Dedifferentiated amniotic fluid mesenchymal stem cell (primary cell): ENCODE results near the gene METTL25.
"Not testable (repeated sequence)": the region's sequence is repeated elsewhere in the genome, so short reads cannot be mapped to it uniquely, and the experiment has no call there.

ENCODE experiments used
- DNase-seq: peaks from one replicate; pipeline ENCODE4 v3.0.0-alpha.2; 2016; ENCODE audit errors: extremely low spot score

METTL25 gene, protein sequence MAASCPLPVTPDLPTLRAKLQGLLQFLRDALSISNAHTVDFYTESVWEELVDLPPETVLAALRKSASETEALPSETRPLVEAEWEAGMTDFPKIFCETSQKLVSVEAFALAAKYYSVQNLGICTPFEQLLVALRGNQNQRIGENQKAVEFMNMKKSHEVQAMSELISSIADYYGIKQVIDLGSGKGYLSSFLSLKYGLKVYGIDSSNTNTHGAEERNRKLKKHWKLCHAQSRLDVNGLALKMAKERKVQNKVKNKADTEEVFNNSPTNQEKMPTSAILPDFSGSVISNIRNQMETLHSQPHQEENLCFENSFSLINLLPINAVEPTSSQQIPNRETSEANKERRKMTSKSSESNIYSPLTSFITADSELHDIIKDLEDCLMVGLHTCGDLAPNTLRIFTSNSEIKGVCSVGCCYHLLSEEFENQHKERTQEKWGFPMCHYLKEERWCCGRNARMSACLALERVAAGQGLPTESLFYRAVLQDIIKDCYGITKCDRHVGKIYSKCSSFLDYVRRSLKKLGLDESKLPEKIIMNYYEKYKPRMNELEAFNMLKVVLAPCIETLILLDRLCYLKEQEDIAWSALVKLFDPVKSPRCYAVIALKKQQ

DNA sequence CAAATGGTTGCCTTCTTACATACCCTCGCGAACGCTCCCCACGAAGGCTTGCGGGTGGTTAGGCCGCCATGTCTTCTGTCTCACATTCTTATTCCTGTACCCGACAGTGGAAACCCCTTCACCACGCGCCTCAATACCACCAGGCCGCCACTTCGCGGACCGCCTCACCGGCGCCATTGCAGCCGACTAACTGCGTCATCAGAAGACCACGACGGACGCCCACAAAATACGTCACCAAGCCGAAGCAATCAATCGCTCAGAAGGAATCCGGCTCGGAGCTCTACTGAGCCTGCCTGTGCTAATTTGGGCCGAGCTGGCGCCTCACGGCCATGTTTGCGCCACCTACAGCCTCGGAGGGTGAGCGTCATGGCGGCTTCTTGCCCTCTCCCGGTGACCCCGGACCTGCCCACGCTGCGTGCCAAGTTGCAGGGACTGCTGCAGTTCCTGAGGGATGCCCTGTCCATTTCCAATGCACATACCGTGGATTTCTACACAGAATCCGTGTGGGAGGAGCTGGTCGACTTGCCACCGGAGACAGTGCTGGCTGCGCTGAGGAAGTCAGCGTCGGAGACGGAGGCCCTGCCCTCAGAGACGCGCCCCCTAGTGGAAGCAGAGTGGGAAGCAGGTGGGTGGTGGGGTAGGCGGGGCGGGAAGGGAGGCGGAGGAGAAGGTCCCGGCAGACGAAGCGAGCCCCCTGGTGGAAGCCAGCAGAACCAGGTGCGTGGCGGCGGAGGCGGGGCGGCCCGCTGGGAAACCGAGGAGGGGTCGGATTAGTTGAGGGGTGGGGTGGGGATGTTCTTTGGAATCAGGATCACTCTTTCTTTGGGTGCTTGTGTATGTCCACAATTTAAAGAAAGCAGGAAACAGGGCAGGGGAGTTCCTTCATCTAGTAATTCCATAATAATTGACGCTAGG lies at the start of gene METTL25, which contains the start of gene CCDC59:
METTL25 (plus strand) TSS at position 330 of the 915 bp plus-strand sequence; CDS start at position 367, 37 bp downstream.
CCDC59 (minus strand) TSS at position 188 of the 915 bp plus-strand sequence; CDS start at position 177, 11 bp downstream.
- DNase-seq = peak; percentile 99

DNA sequence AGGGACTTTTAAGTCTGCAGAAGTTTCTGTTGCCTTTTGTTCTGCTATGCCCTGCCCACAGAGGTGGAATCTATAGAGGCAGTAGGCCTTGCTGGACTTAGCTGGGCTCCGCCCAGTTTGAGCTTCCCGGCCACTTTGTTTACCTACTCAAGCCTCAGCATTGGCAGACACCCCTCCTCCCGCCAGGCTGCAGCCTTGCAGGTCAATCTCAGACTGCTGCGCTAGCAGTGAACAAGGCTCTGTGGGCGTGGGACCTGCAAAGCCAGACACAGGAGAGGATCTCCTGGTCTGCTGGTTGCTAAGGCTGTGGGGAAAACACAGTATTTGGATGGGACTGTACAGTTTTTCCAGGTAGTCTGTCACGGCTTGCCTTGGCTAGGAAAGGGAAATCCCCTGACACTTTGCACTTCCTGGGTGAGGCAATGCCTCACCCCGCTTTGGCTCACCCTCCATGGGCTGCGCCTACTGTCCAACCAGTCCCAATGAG lies 43.9 kb upstream of the METTL25 start:
- no peak for DNase-seq

DNA sequence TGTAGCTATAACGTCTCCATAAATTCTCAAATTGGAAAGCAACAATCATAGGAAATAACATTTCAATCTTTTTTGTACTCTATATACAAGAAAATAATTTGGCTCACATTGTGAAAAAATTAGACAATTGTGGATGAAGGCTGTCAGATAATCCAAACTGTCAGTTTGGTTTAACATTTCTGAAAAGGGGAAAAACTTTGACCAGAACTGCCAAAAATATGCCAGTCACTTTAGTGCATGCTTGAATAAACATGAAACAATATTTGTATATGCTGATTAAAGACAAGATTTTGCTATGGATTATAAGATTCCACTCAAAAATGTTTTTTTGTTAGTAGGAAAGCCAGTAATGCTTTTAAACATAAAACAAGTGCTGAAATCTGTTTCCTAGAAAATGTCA lies 39.1 kb upstream of the METTL25 start:
- DNase-seq = no peak

DNA sequence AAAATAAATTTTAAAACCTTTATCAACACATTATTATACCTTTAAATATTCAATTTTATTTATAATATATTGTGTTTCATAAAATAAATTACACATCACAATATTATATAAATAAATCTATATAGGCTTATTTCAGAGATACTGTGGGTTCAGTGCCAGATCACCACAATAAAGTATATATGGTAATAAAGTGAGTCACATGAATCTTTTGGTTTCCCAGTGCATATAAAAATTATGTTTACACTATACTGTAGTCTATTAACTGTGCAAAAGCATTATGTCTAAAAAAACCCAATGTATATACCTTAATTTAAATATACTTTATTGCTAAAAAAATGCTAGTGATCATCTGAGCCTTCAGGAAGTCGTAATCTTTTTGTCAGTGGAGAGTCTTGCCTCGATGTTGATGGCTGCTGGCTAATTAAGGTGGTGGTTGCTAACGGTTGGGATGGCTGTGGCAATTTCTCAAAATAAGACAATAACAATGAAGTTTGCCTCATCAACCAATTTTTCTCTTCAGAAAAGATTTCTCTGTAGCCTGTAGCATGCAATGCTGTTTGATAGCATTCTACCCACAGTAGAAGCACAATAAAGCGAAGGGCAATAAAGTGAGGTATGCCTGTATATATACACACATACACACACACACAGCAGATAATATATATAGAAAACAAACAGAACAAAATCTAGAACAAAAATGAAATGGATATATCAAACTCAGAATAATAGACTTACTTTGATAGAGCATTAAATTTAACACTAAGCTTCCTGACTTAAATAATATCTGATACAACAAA lies 32.6 kb upstream of the METTL25 start:
- no peak for DNase-seq

DNA sequence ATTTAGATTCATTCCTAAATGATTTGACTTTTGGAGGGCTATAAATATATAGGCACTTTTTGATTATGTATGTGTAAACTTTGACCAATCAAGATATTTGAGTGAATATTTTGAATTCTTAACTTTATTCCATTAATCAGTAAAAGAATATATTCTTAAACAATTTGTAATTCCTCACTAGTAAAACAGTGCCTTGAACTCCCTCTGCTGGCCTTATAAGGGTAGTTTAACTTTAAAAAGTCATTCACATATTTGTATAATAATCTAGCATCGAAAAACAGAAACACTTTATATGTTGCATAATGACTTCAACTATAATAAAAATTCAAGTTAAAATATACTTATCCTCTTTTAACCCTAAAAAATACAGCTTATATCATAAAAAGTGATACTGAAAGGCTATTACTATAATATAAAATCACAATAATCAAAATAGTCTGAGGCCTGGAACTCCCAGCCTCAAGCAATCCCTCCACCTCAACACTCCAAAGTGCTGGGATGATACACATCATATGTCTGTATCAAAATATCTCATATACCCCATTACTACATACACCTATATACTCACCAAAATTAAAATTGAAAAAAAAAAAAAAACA lies 31.3 kb upstream of the METTL25 start:
- DNase-seq = peak; percentile 30

DNA sequence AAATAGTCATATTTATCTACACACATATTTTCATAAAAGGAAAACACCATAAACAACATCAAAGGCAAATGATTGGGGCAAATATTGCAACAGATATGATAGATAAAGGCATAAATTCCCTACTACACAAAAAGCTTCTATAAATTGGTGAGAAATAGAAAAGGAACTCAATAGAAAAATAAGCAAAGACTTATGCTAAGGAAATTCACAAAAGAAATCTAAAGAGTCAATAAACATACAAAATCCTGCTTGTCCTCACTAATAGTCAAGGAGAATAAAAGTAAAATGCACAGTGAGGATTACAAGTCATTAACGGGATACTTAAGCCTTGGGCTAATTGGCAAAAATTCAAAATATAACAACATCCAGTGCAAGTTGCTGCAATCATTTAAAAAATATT lies 30.5 kb upstream of the METTL25 start:
- DNase-seq = no peak

DNA sequence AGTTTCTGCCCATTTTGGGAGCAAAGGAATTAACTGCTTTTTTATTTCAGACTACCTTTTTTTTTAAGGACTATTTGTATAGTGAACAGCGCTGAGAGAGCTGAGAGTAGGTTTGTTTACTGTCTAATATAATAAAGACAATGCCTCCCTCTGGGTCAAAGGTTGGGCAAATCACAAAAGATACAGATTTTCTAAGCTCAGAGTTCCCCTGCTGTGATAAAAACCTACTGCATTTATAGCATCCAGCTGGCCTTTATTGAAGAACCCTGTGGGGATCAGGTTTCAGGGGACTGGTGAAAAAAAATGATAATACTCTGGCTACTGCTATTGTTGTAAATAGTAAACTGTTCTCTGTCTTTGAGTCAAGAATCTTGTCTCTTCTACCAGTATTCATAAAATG lies 28.8 kb upstream of the METTL25 start:
- no peak for DNase-seq

DNA sequence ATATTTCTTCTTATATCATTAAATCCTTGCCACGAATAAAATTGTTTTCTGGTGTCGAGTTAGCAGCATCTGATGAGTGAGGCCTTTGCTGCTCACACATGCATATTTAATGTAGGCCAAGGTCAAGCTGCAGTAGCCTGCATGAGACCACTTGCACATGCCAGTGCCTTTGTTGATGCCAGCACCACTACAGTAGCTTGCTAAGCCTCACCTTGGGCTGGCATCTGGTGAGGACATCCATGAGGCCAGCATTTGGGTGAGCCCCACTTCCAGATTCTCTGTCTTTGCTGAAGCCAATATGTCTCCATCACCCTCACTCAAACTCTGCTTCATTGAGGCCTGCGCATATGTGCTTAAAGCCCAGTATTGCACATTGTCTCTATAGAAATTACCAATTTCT lies 8.2 kb upstream of the METTL25 start:
- no peak for DNase-seq

DNA sequence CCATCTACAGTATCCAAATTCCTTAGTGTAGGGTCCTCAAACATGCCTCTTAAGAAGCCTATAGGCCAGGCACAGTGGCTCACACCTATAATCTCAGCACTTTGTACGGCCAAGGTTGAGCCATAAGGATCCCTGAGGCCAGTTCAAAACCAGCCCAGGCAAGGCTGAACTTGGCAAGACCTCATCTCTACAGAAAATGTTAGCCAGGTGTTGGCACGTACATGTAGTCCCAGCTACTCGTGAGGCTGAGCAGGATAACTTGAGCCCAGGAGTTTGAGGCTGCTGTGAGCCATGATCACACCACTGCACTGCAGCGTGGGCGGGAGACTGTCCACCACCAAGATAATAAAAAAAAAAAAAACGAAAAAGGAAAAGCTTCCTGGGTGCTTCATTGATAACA lies 6.9 kb upstream of the METTL25 start:
- no peak for DNase-seq

DNA sequence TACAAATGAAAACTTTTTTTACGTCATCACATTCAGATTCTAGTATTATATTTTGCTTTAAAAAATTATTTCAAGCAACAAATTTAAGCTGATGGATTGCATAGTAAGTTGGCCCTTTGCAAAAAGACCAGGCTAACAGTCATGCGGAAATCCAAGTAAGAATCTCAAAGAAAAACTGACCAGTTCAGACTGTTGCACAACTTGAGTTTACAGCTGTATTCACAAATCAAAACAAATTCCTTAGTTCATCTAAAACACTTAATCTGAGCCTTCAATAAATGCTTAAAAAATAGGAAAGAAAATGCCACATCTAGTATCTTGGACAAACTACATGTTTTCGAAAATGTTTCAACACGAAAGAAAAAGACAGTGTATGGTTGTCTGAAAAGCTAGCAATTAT lies 989 bp upstream of the METTL25 start:
- DNase-seq = no peak

DNA sequence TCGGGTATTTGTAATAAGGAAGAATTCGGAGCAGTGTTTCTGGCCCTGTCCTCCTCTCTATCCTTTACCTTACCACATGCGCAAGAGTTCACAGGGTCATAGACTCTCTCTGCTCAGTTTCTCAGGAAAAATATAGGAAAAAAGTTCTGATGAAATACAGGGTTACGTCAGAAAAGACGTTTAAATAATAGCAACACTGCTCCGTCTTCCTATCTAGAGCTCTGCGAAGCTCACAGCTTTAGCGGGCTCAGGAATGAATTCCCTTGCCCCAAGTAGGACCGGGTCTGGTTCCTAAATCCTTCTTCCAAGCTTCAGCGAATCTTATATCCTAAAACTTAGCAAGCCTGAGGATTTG lies 507 bp upstream of the METTL25 start:
- DNase-seq = no peak

DNA sequence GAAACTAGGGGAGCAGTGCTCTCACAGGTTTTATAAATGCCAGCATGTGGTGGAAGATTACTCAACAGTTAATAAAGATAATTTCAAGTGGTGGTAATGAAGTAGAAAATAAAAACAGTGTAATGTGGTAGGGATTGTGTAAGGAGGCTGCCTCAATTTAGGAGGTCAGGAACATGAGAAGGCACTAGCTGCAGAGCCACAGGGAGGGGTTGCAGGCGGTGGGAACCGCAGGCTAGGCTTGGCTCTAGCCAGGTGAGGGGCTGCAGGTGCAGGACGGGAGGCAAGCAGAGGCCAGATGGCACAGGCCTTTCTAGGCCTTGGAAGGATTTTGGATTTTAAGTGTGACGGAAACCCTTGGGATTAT lies 768 bp downstream of the METTL25 start:
- DNase-seq = no peak

DNA sequence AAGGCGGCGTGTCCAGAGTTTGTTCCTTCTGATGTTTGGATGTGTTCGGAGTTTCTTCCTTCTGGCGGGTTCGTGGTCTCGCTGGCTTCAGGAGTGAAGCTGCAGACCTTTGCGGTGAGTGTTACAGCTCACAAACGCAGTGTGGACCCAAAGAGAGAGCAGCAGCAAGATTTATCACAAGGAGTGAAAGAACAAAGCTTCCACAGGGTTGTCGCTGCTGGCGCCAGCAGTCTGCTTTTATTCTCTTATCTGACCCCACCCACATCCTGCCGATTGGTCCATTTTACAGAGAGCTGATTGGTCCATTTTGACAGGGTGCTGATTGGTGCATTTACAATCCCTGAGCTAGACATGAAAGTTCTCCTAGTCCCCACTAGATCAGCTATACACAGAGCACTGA lies 2.5 kb downstream of the METTL25 start:
- not testable (repeated sequence) for DNase-seq

DNA sequence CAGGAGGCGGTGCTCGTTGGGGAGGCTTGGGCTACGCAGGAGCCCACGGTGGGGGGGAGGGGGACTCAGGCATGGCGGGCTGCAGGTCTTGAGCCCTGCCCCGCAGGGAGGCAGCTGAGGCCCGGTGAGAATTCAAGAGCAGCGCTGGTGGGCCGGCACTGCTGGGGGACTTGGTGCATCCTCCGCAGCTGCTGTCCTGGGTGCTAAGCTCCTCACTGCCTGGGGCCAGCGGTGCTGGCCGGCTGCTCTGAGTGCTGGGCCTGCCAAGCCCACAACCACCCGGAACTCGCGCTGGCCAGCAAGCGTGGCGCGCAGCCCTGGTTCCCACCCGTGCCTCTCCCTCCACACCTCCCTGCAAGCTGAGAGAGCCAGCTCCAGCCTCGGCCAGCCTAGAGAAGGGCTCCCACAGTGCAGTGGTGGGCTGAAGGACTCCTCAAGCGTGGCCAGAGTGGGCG lies 3.2 kb downstream of the METTL25 start:
- DNase-seq = no peak

DNA sequence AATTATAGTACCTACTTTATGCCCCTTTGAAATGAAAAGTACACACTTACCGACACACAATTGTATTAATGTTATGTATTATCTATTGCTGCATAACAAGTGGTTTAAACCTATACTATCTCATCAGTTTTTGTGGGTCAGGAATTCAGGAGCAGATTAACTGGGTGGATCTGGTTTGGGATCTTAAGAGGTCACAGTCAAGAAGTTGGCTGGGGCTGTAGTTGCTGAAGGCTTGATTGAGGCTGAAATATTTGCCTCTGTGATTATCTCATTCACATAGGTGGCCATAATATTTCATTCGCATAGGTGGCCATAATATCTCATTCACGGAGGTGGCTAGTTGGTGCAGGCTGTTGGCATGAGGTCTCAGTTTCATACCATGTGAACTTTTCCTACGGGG lies 5.7 kb downstream of the METTL25 start:
- DNase-seq = no peak

DNA sequence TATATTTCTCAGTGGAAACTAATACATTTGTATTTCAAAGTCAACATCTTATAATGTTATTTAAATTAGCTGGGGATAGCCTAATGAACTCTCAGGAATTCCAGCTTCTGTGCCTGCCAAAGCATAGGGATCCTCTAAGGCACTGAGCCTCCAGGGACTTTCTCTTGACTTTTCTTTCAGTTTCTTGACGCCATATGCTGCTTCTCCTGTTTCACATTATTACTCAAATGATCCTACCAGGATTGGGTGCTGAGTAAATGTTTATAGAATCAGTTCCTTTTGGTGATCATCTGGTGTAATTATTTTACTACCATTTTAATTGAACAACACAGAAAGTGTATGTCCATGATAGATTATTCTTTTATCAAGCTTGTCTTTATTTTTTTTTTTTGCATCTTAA lies 7.9 kb downstream of the METTL25 start:
- DNase-seq = no peak

DNA sequence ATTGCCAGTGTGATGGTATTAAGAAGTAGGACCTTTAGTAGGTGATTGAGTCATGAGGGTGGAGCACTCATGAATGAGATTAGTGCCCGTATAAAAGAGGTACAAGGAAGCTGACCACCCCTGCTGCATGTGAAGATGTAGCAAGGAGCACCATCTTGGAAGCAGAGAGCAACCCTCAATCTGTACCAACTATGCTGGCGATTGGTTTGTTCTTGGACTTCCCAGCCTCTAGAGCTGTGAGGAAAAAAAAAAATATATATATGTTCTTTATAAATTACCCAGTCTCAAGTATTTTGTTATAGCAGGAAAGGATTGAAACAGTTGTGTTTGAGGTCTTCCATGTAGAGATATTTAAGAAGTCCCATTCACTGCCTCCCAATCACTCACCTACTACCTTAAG lies 16.9 kb downstream of the METTL25 start:
- no peak for DNase-seq

DNA sequence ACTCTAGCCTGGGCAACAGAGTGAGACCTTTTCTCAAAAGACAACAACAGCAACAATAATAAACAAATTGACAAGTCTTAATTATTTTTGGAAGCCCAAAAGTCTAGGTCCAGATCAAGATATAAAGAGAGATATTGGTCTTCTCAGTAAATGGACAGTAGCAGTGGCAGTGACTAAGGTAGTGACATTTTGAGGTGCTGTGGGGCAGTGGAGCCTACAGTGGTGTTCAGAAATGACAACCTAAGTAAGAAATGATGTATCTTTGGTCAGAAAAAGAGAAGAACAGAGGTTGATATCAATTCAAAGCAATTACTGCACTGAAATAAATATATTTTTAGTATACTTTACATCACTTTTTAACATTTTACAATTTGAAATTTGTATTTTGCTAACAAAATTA lies 20.7 kb downstream of the METTL25 start:
- no peak for DNase-seq

DNA sequence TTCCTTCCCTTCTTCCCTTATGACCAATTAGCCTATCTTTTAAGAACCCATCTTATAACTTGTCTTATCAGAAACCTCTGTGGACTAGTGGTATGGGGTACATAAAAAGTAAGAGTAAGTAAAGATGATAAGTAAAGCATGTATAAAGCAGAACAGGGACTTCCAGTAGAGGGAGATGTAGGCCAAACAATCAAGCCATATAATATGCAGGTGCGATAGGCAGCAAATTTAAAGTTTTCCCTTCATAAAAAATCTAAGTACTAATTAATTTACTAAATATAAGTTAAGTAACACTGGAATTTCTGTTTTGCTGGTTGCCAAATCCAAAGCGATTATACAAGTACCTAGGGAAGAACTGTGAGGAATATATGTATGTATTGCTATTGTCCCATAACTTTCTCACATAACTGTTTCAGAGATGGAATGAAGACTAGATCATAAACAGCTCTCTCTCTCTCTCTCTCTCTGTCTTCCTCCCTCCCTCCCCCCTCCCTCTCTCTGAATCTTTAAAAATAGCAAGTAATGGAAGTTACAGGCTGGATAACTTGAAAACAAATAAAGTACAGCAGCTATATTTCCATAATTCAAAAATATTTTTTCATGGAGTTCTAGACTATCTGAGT lies 25.7 kb downstream of the METTL25 start:
- DNase-seq = no peak

DNA sequence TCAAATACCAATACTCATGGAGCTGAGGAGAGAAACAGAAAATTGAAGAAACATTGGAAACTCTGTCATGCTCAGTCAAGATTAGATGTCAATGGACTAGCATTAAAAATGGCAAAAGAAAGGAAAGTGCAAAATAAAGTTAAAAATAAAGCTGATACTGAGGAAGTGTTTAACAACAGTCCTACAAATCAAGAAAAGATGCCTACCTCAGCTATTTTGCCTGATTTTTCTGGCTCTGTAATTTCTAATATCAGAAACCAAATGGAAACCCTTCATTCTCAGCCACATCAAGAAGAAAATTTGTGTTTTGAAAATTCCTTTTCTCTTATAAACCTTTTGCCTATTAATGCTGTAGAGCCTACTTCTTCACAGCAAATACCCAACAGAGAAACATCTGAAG lies 40.5 kb downstream of the METTL25 start:
- no peak for DNase-seq

DNA sequence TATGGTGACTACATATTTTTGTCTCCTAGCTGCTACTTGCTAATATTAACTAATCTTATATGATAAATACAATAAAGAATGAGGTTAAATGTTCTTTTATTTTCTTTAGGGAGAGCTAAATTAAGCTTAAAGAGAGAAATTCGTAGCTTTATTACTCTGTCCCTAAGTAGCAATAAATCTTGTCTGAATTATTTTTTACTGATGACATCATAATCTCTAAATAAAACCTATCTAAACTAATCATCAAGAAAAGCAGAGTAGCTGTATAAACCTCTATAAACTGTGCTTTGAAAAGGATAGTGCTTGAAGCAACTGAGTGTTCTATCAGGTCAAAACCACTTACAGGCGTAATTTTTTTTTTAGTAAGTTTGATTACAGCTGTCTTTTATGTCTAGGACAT lies 42.5 kb downstream of the METTL25 start:
- no peak for DNase-seq
